K562 (cell line): ENCODE results near the gene KANK2. TPM values are rescaled to one million over a fixed set of nuclear protein-coding genes. Genes with fewer than 3 reads are reported as not detected.

Experiments
- EP300 ChIP-seq: IDR thresholded peaks from 2 replicates; pipeline ENCODE4 v1.6.1; 2012; ENCODE audit warnings: low read length, improper control_type of control experiment
- JUND ChIP-seq, 2 experiments: IDR thresholded peaks; 2 replicates in 1 of 2; 3 replicates in 1 of 2; pipeline ENCODE4 v1.6.1; 2011; ENCODE audit warnings: borderline replicate concordance in 2 of 2, low read depth in 2 of 2, low read length in 2 of 2, improper control_type of control experiment in 1 of 2, missing biosample characterization in 1 of 2, missing genetic modification characterization in 1 of 2, missing genetic modification reagents in 1 of 2
- L3MBTL2 ChIP-seq: fragments of 450-650 bp; IDR thresholded peaks from 2 replicates; pipeline ENCODE4 v1.6.1; 2016; ENCODE audit warnings: mild to moderate bottlenecking, moderate library complexity
- MAZ ChIP-seq, 2 experiments: fragments of 450-650 bp in 1 of 2; sonication (generic) in 1 of 2; formaldehyde crosslinking; IDR thresholded peaks in 1 of 2; conservative IDR thresholded peaks in 1 of 2; 2 replicates each; pipeline versions ENCODE4 v1.4.0 to v1.5.0; 2020; ENCODE audit warnings: mild to moderate bottlenecking in 1 of 2, missing genetic modification reagents in 1 of 2
- MECOM ChIP-seq: fragments of 250-450 bp; sonication (Bioruptor Pico); IDR thresholded peaks from 2 replicates; pipeline ENCODE4 v1.8.0; 2022; ENCODE audit warnings: inconsistent platforms
- MTA3 ChIP-seq: fragments of 450-650 bp; formaldehyde crosslinking; IDR thresholded peaks from 2 replicates; pipeline ENCODE4 v1.6.1; 2017; ENCODE audit warnings: mild to moderate bottlenecking, borderline replicate concordance
- MYNN ChIP-seq, 2 experiments: sonication (generic); formaldehyde crosslinking in 1 of 2; IDR thresholded peaks; 2 replicates each; pipeline versions ENCODE4 v1.5.0 to v1.6.1; 2016 to 2020; ENCODE audit warnings: antibody characterized with exemption in 1 of 2, missing genetic modification reagents in 1 of 2
- NBN ChIP-seq: fragments of 450-650 bp; IDR thresholded peaks from 2 replicates; pipeline ENCODE4 v1.6.1; 2016; ENCODE audit warnings: low read depth, mild to moderate bottlenecking
- RB1 ChIP-seq: fragments of 450-650 bp; IDR thresholded peaks from 2 replicates; pipeline ENCODE4 v1.6.1; 2017; ENCODE audit warnings: low read depth, mild to moderate bottlenecking
- STAG1 ChIP-seq: sonication (generic); formaldehyde crosslinking; IDR thresholded peaks from 2 replicates; pipeline ENCODE4 v1.5.0; 2020; ENCODE audit warnings: missing genetic modification reagents, borderline replicate concordance
- ZKSCAN1 ChIP-seq: fragments of 150-350 bp; IDR thresholded peaks from 2 replicates; pipeline ENCODE4 v1.6.1; 2016; ENCODE audit warnings: low read depth, low read length
- ZKSCAN8 ChIP-seq: fragments of 200-800 bp; sonication (Bioruptor generic); IDR thresholded peaks from 2 replicates; pipeline ENCODE4 v1.6.1; 2016; ENCODE audit warnings: missing genetic modification characterization, missing compliant biosample characterization
- ZNF507 ChIP-seq: conservative IDR thresholded peaks from 2 replicates; pipeline ENCODE4 v1.6.1; 2017; ENCODE audit warnings: missing genetic modification characterization, missing compliant biosample characterization
- polyA plus RNA-seq, 8 experiments: library from polyadenylated mRNA; depleted of rRNA in 4 of 8; stranded (reverse) in 5 of 8; unstranded in 3 of 8; fragments of >200 nt; fragmentation: Nextera tagmentation in 2 of 8; fragmentation: Illumina TruSeq in 1 of 8; extraction: Ambion mirVana in 2 of 8; extraction: Trizol in 1 of 8; gene quantifications; 2 replicates each; pipeline versions ENCODE4 v1.2.1 to v1.2.3, GENCODE V29; 2011 to 2014; ENCODE audit warnings: inconsistent platforms in 1 of 8, missing spikeins in 1 of 8
- total RNA-seq, 7 experiments: library from RNA; depleted of rRNA in 6 of 7; stranded (reverse); fragments of >200 nt in 6 of 7; fragmentation: Illumina TruSeq in 2 of 7; extraction: Trizol in 2 of 7; gene quantifications; 2 replicates each; pipeline versions ENCODE4 v1.2.1 to v1.2.3, GENCODE V29; 2011 to 2021; ENCODE audit warnings: low replicate concordance in 1 of 7
- TF ChIP-seq, protein P1 (sequence below), 2 experiments: IDR thresholded peaks; 2 replicates each; pipeline ENCODE4 v1.6.1; 2012; ENCODE audit warnings: improper control_type of control experiment in 2 of 2, low read depth in 2 of 2, low read length in 2 of 2, borderline replicate concordance in 1 of 2
- TF ChIP-seq, protein P2 (sequence below), 2 experiments: fragments of 450-650 bp; IDR thresholded peaks; 2 replicates each; pipeline ENCODE4 v1.6.1; 2018; ENCODE audit warnings: mild to moderate bottlenecking in 2 of 2, low read depth in 1 of 2; ENCODE audit not compliant: partially characterized antibody in 2 of 2
- TF ChIP-seq, protein P3 (sequence below): fragments of 450-650 bp; IDR thresholded peaks from 2 replicates; pipeline ENCODE4 v1.6.1; 2017; ENCODE audit warnings: mild to moderate bottlenecking, moderate library complexity

KANK2 gene
- total and polyA plus RNA-seq, 9 of the 15 experiments (the other 6 are each of a cell fraction or from before 2014, with no cell fraction given) = 4.4 to 47.8 (median 21.3) TPM

DNA sequence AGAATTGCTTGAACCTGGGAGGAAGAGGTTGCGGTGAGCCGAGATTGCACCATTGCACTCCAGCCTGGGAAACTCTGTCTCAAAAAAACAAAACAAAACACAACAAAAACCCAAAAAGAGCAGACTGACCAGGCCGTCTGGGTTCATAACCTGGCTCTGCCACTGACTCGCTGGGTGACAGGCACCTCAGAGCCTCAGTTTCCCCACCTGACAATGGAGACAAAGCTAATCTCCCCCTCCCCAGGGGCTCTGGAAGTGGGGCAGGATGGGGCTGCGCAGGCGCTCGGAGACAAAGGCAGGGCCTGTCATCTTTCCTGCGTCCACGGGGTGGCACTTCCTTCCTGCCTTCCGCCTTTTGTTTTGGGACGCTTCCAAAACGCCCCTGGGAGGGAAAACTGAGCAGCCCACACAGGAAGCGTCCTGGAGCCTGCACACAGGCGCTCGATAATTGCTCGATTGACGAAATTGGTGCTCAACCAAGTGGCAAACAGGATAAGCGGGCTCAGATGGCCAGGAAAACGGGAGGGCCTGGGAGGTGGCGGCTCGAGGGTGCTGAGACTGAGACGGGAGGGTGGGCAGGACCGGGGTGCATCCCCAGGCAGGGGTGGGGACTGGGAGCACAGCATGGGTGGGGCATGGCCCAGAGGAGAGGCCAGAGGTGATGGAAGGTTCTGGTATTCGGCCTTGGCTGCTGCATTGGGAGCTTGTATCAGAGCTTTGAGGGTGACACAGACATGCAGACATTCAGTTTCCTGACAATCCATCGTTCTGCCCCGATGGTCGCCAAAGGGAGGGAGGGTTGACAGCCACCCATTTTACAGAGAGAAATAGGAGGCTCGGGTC is 59.6 kb downstream of the KANK2 start (continued):
- TF ChIP-seq, protein P1, sequence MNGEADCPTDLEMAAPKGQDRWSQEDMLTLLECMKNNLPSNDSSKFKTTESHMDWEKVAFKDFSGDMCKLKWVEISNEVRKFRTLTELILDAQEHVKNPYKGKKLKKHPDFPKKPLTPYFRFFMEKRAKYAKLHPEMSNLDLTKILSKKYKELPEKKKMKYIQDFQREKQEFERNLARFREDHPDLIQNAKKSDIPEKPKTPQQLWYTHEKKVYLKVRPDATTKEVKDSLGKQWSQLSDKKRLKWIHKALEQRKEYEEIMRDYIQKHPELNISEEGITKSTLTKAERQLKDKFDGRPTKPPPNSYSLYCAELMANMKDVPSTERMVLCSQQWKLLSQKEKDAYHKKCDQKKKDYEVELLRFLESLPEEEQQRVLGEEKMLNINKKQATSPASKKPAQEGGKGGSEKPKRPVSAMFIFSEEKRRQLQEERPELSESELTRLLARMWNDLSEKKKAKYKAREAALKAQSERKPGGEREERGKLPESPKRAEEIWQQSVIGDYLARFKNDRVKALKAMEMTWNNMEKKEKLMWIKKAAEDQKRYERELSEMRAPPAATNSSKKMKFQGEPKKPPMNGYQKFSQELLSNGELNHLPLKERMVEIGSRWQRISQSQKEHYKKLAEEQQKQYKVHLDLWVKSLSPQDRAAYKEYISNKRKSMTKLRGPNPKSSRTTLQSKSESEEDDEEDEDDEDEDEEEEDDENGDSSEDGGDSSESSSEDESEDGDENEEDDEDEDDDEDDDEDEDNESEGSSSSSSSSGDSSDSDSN (IDR thresholded peaks at IDR 0.05; ENCODE audit: borderline replicate concordance in 1 of 2, low read depth in 2 of 2, low read length in 2 of 2) = no peak
- TF ChIP-seq ZNF507 (tag) (no peak), ZKSCAN1 (0 out of 2 replicates have a peak, but pooled peaks have one; percentile 55), MAZ (CRISPR knock-in tag; conservative IDR thresholded peaks at IDR 0.05 in 1 of 2, IDR thresholded peaks at IDR 0.05 in 1 of 2) (peak; percentile 79 to 83), JUND (IDR thresholded peaks at IDR 0.05; ENCODE audit: borderline replicate concordance, low read depth, low read length) (peak; percentile 57; the same call in 1 of the 2 replicates), JUND (tag; IDR thresholded peaks at IDR 0.05; ENCODE audit: borderline replicate concordance, low read depth, low read length) (peak; percentile 25; the same call in 1 of the 3 replicates), L3MBTL2 (peak; percentile 72), NBN (0 out of 2 replicates have a peak, but pooled peaks have one; percentile 21), STAG1 (CRISPR knock-in tag) (peak; percentile 79), MYNN (IDR thresholded peaks at IDR 0.05) (no peak), MYNN (CRISPR knock-in tag; IDR thresholded peaks at IDR 0.05) (no peak), MTA3 (peak; percentile 71; the same call in 1 of the 2 replicates), RB1 (peak; percentile 68; the same call in 1 of the 2 replicates), MECOM (CRISPR knock-in tag) (no peak), EP300 (no peak), ZKSCAN8 (CRISPR knock-in tag) (peak; percentile 92)
- TF ChIP-seq, protein P2, sequence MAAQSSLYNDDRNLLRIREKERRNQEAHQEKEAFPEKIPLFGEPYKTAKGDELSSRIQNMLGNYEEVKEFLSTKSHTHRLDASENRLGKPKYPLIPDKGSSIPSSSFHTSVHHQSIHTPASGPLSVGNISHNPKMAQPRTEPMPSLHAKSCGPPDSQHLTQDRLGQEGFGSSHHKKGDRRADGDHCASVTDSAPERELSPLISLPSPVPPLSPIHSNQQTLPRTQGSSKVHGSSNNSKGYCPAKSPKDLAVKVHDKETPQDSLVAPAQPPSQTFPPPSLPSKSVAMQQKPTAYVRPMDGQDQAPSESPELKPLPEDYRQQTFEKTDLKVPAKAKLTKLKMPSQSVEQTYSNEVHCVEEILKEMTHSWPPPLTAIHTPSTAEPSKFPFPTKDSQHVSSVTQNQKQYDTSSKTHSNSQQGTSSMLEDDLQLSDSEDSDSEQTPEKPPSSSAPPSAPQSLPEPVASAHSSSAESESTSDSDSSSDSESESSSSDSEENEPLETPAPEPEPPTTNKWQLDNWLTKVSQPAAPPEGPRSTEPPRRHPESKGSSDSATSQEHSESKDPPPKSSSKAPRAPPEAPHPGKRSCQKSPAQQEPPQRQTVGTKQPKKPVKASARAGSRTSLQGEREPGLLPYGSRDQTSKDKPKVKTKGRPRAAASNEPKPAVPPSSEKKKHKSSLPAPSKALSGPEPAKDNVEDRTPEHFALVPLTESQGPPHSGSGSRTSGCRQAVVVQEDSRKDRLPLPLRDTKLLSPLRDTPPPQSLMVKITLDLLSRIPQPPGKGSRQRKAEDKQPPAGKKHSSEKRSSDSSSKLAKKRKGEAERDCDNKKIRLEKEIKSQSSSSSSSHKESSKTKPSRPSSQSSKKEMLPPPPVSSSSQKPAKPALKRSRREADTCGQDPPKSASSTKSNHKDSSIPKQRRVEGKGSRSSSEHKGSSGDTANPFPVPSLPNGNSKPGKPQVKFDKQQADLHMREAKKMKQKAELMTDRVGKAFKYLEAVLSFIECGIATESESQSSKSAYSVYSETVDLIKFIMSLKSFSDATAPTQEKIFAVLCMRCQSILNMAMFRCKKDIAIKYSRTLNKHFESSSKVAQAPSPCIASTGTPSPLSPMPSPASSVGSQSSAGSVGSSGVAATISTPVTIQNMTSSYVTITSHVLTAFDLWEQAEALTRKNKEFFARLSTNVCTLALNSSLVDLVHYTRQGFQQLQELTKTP (IDR thresholded peaks at IDR 0.05; ENCODE audit: low read depth in 1 of 2, partially characterized antibody in 2 of 2) = peak in 1 of 2 experiments; percentile 22
- TF ChIP-seq, protein P3, sequence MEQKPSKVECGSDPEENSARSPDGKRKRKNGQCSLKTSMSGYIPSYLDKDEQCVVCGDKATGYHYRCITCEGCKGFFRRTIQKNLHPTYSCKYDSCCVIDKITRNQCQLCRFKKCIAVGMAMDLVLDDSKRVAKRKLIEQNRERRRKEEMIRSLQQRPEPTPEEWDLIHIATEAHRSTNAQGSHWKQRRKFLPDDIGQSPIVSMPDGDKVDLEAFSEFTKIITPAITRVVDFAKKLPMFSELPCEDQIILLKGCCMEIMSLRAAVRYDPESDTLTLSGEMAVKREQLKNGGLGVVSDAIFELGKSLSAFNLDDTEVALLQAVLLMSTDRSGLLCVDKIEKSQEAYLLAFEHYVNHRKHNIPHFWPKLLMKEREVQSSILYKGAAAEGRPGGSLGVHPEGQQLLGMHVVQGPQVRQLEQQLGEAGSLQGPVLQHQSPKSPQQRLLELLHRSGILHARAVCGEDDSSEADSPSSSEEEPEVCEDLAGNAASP = no peak
